ENCODE data around the gene RRP15.

RRP15 gene

GRCh38 chr1:218255090-218255489, 30.0 kb upstream of the RRP15 start:
- H3K27me3 ChIP-seq (ENCODE audit: insufficient read depth, low read length) = no peaks in the 10 kb centered on the region
- no peaks in the 10 kb centered on the region for H3K9me3 ChIP-seq (ENCODE audit: low read length)
- H3F3A ChIP-seq (ENCODE audit: insufficient read depth, low read length) = no peaks in the 10 kb centered on the region
- H3K27ac ChIP-seq (ENCODE audit: low read depth, low read length, poor library complexity, severe bottlenecking) = no peak overlapping the region
- H2AFZ ChIP-seq (ENCODE audit: low read length) = no peak overlapping the region
- no peaks in the 10 kb centered on the region for H4K20me1 ChIP-seq (ENCODE audit: insufficient read depth, low read length)
- no peak overlapping the region for H3K4me3 ChIP-seq (ENCODE audit: low read depth, low read length, poor library complexity, severe bottlenecking)
- H3K4me2 ChIP-seq (ENCODE audit: low read length) = no peak overlapping the region
- no peaks in the 10 kb centered on the region for H3K79me2 ChIP-seq (ENCODE audit: insufficient read depth, low read length)
- TF ChIP-seq CTCF (IDR thresholded peaks at IDR 0.05; ENCODE audit: low read length) = no peak
- no peak for TF ChIP-seq EZH2 (IDR thresholded peaks at IDR 0.05; ENCODE audit: borderline replicate concordance, low read length)
- no peaks in the 10 kb centered on the region for H3K9me2 ChIP-seq (ENCODE audit: low read depth, low read length)
- no peak overlapping the region for H3K9ac ChIP-seq (ENCODE audit: low read length)
- H3K4me1 ChIP-seq (ENCODE audit: insufficient read depth, low read length, severe bottlenecking) = no peaks in the 10 kb centered on the region
- no peaks in the 10 kb centered on the region for H3K36me3 ChIP-seq (ENCODE audit: insufficient read depth, low read length)

- Histone ChIP-seq H3K4me3 (ENCODE audit: low read depth, low read length, poor library complexity, severe bottlenecking) (no peak overlapping the region), H3K36me3 (ENCODE audit: insufficient read depth, low read length) (no peaks in the 10 kb centered on the region), H2AFZ (ENCODE audit: low read length) (no peak overlapping the region), H3K27ac (ENCODE audit: low read depth, low read length, poor library complexity, severe bottlenecking) (no peak overlapping the region), H3K9me2 (ENCODE audit: low read depth, low read length) (no peaks in the 10 kb centered on the region), H3K79me2 (ENCODE audit: insufficient read depth, low read length) (no peaks in the 10 kb centered on the region), H3K4me1 (ENCODE audit: insufficient read depth, low read length, severe bottlenecking) (no peaks in the 10 kb centered on the region), H3K27me3 (ENCODE audit: insufficient read depth, low read length) (no peaks in the 10 kb centered on the region), H4K20me1 (ENCODE audit: insufficient read depth, low read length) (no peaks in the 10 kb centered on the region), H3F3A (ENCODE audit: insufficient read depth, low read length) (no peaks in the 10 kb centered on the region), H3K4me2 (ENCODE audit: low read length) (no peak overlapping the region), H3K9ac (ENCODE audit: low read length) (no peak overlapping the region), H3K9me3 (ENCODE audit: low read length) (no peaks in the 10 kb centered on the region)
- TF ChIP-seq CTCF (IDR thresholded peaks at IDR 0.05; ENCODE audit: low read length) = no peak
- no peak for TF ChIP-seq EZH2 (IDR thresholded peaks at IDR 0.05; ENCODE audit: borderline replicate concordance, low read length)
These were observed 27.7 kb upstream of the RRP15 start for GRCh38 chr1:218257371-218257770.

GRCh38 chr1:218257971-218258370, 27.1 kb upstream of the RRP15 start:
- Histone ChIP-seq H3K27ac (ENCODE audit: low read depth, low read length, poor library complexity, severe bottlenecking) (no peak overlapping the region), H3K4me2 (ENCODE audit: low read length) (no peak overlapping the region)
- no peak for TF ChIP-seq EZH2 (IDR thresholded peaks at IDR 0.05; ENCODE audit: borderline replicate concordance, low read length)
- TF ChIP-seq CTCF (IDR thresholded peaks at IDR 0.05; ENCODE audit: low read length) = no peak

More at GRCh38 chr1:218257971-218258370, 27.1 kb upstream of the RRP15 start:
- Histone ChIP-seq H3K9me2 (ENCODE audit: low read depth, low read length) (no peaks in the 10 kb centered on the region), H3K9me3 (ENCODE audit: low read length) (no peaks in the 10 kb centered on the region), H3K9ac (ENCODE audit: low read length) (no peak overlapping the region), H3K79me2 (ENCODE audit: insufficient read depth, low read length) (no peaks in the 10 kb centered on the region), H3F3A (ENCODE audit: insufficient read depth, low read length) (no peaks in the 10 kb centered on the region), H2AFZ (ENCODE audit: low read length) (no peak overlapping the region), H3K36me3 (ENCODE audit: insufficient read depth, low read length) (no peaks in the 10 kb centered on the region), H4K20me1 (ENCODE audit: insufficient read depth, low read length) (no peaks in the 10 kb centered on the region), H3K27me3 (ENCODE audit: insufficient read depth, low read length) (no peaks in the 10 kb centered on the region), H3K4me3 (ENCODE audit: low read depth, low read length, poor library complexity, severe bottlenecking) (no peak overlapping the region), H3K4me1 (ENCODE audit: insufficient read depth, low read length, severe bottlenecking) (no peaks in the 10 kb centered on the region)
